Measurements from ENCODE around the gene ZNF835. TPM values are rescaled to one million over a fixed set of nuclear protein-coding genes. Genes with fewer than 3 reads are reported as not detected.

The ZNF835 gene
- total and polyA plus RNA-seq, 2 of the 13 experiments (the other 11 are each of a cell fraction or from before 2014, with no cell fraction given) = not detected

DNA sequence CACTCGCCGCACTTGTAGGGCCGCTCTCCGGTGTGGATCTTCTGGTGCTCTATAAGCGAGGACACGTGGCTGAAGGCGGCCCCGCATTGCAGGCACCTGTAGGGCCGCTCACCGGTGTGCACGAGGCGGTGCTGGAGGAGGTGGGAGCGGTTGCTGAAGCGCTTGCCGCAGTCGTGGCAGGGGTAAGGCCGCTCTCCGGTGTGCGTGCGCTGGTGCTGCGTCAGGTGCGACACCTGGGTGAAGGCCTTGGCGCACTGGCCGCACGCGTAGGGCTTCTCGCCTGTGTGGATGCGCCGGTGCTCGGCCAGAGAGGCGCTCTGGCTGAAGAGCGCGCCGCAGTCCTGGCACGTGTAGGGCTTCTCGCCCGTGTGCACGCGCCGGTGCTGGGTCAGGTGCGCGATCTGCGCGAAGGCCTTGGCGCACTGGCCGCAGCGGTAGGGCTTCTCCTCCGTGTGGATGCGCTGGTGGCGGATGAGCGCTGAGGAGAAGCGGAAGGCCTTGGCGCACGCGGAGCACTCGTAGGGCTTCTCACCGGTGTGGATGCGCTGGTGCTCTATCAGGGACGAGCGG, 7.5 kb downstream of the ZNF835 start:
- TF ChIP-seq ZNF7 (CRISPR knock-in tag; IDR thresholded peaks at IDR 0.05) (no peak), ZSCAN29 (CRISPR knock-in tag; conservative IDR thresholded peaks at IDR 0.05) (no peak), POLR2AphosphoS5 (IDR thresholded peaks at IDR 0.05; ENCODE audit: low read depth, low read length) (no peak), ZNF777 (CRISPR knock-in tag; IDR thresholded peaks at IDR 0.05) (no peak), ZNF235 (CRISPR knock-in tag; IDR thresholded peaks at IDR 0.05; ENCODE audit: borderline replicate concordance) (no peak), ELF3 (CRISPR knock-in tag; IDR thresholded peaks at IDR 0.05) (no peak), SKI (IDR thresholded peaks at IDR 0.05; ENCODE audit: partially characterized antibody) (no peak), ZC3H13 (CRISPR knock-in tag; IDR thresholded peaks at IDR 0.05) (no peak), KDM1A (CRISPR knock-in tag; IDR thresholded peaks at IDR 0.05) (no peak), THAP11 (CRISPR knock-in tag; IDR thresholded peaks at IDR 0.05) (no peak), PAF1 (CRISPR knock-in tag; IDR thresholded peaks at IDR 0.05) (no peak), ONECUT2 (CRISPR knock-in tag; IDR thresholded peaks at IDR 0.05) (no peak), SRSF4 (IDR thresholded peaks at IDR 0.05; ENCODE audit: low read depth, low read length, poor library complexity, severe bottlenecking) (no peak)
- TF ChIP-seq, protein P1, sequence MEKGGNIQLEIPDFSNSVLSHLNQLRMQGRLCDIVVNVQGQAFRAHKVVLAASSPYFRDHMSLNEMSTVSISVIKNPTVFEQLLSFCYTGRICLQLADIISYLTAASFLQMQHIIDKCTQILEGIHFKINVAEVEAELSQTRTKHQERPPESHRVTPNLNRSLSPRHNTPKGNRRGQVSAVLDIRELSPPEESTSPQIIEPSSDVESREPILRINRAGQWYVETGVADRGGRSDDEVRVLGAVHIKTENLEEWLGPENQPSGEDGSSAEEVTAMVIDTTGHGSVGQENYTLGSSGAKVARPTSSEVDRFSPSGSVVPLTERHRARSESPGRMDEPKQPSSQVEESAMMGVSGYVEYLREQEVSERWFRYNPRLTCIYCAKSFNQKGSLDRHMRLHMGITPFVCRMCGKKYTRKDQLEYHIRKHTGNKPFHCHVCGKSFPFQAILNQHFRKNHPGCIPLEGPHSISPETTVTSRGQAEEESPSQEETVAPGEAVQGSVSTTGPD (CRISPR knock-in tag; IDR thresholded peaks at IDR 0.05) = no peak
- TF ChIP-seq, protein P2, sequence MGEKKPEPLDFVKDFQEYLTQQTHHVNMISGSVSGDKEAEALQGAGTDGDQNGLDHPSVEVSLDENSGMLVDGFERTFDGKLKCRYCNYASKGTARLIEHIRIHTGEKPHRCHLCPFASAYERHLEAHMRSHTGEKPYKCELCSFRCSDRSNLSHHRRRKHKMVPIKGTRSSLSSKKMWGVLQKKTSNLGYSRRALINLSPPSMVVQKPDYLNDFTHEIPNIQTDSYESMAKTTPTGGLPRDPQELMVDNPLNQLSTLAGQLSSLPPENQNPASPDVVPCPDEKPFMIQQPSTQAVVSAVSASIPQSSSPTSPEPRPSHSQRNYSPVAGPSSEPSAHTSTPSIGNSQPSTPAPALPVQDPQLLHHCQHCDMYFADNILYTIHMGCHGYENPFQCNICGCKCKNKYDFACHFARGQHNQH (CRISPR knock-in tag; IDR thresholded peaks at IDR 0.05) = no peak
- TF ChIP-seq, protein P3, sequence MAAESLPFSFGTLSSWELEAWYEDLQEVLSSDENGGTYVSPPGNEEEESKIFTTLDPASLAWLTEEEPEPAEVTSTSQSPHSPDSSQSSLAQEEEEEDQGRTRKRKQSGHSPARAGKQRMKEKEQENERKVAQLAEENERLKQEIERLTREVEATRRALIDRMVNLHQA (CRISPR knock-in tag; IDR thresholded peaks at IDR 0.05) = no peak
- H3K79me2 ChIP-seq (ENCODE audit: insufficient read depth, low read length) = no peaks in the 10 kb centered on the region
- ChIA-PET POLR2A (no interaction called here), CTCF (ENCODE audit: low intra/inter-chr PET ratio, low total read pairs) (no interaction called here)
- ATAC-seq (no peak), FAIRE-seq (no peak), DNase-seq (ENCODE audit: low spot score) (no peak)
- no peaks in the 10 kb centered on the region for H3K36me3 ChIP-seq (replicated peaks in 1 of 2; ENCODE audit: control insufficient read depth in 1 of 2, insufficient read depth in 2 of 2, low read length in 2 of 2)
- intact Hi-C loops (cut with micrococcal nuclease; ENCODE audit: unreplicated experiment) = no loop called here
- H3K9ac ChIP-seq (ENCODE audit: insufficient read depth, low read depth, low read length) = no peak overlapping the region
- no peak overlapping the region for H2AFZ ChIP-seq (ENCODE audit: low read length)
- H3K9me3 ChIP-seq (ENCODE audit: low read length) = peaks cover 29% of the 10 kb centered on the region
- H4K20me1 ChIP-seq (ENCODE audit: insufficient read depth, low read length) = no peaks in the 10 kb centered on the region
- in situ Hi-C loops (cut with HindIII; ENCODE audit: extremely low pct_ligation_motif_present, low pct_unique_long_range_greater_than_20kb) = no loop called here
- H3K27ac ChIP-seq (ENCODE audit: extremely low read length, insufficient read depth, low read length) = no peak overlapping the region
- 93% methylated on average over 45 of the region's 60 CpGs for WGBS (ENCODE audit: low lambda C conversion rate)
- BruUV-seq (replicated peaks) = no TSS peak
- H3K4me2 ChIP-seq (ENCODE audit: low read depth, low read length) = no peak overlapping the region
- H3K4me1 ChIP-seq (ENCODE audit: insufficient read depth, low read length) = no peaks in the 10 kb centered on the region
- H3K27me3 ChIP-seq (ENCODE audit: control insufficient read depth in 1 of 2, insufficient read depth in 2 of 2, low read length in 2 of 2) = no peaks in the 10 kb centered on the region
- no peak overlapping the region for H3K4me3 ChIP-seq (replicated peaks in 1 of 3; ENCODE audit: insufficient read depth in 1 of 3, low read depth in 2 of 3, low read length in 3 of 3)
